ENCODE measurements around the gene CIRBP.

The CIRBP gene

DNA sequence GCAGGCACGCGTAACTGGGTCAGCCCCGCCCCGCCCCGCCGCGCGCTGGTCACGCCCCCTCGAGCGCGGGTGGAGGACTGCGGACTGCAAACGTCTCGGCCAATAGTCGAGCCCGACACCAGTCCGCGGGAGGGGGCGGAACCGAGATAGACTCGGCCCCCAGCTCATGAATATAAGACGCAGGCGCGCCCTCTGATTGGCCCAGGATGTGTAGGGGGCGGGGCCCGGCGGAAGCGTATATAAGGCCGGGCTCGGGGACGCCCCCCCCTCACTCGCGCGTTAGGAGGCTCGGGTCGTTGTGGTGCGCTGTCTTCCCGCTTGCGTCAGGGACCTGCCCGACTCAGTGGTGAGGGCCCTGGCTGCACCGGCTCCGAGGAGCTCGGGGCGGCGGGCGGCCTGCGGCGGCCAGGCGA is at the start of gene CIRBP:
Gene CIRBP (plus strand): TSS at position 268 of the 413 bp plus-strand sequence. CDS start 1,602 bp downstream, outside the sequence.
- peak; percentile 96 for DNase-seq

DNA sequence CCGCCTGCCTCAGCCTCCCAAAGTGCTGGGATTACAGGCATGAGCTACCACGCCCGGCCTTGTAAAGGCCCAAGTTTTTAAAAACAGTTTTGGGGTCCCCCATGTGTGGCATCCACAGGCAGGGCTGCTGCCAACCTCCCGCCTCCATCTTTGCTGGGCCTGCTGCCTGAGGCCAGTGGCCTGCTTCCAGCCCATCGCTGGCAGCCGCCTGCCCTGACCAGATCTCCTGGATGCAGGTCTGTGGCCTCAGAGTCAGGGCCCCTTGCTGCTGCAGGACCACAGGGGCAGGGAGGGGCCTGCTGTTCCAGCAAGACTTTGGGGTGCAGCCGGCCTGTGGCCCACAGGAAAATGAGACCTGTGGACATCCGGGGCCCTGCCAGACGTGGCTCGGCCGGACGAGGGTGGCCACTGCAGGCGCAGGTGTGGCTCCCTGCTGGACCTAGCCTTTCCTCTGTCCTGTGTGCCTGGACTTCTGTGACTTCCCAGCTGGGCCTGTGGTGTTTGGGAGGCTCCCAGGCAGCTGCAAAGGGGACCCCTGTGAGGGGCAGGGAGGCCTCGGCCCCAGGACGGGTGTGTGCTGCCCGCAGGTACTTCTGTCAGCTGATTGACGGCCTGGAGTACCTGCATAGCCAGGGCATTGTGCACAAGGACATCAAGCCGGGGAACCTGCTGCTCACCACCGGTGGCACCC is 49.2 kb upstream of the CIRBP start:
- no peak for DNase-seq

DNA sequence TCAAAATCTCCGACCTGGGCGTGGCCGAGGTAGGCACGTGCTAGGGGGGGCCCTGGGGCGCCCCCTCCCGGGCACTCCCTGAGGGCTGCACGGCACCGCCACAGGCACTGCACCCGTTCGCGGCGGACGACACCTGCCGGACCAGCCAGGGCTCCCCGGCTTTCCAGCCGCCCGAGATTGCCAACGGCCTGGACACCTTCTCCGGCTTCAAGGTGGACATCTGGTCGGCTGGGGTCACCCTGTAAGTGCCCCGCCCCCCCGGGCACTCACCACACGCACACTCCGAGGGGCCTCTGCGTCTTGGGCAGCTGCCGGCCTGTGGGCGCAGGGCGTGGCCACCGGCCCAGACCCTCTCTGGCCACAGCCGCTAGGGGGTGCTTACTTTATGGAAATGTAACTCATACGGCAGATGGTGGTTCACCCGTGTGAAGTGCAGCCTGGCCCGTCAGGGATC is 48.6 kb upstream of the CIRBP start:
- no peak for DNase-seq

DNA sequence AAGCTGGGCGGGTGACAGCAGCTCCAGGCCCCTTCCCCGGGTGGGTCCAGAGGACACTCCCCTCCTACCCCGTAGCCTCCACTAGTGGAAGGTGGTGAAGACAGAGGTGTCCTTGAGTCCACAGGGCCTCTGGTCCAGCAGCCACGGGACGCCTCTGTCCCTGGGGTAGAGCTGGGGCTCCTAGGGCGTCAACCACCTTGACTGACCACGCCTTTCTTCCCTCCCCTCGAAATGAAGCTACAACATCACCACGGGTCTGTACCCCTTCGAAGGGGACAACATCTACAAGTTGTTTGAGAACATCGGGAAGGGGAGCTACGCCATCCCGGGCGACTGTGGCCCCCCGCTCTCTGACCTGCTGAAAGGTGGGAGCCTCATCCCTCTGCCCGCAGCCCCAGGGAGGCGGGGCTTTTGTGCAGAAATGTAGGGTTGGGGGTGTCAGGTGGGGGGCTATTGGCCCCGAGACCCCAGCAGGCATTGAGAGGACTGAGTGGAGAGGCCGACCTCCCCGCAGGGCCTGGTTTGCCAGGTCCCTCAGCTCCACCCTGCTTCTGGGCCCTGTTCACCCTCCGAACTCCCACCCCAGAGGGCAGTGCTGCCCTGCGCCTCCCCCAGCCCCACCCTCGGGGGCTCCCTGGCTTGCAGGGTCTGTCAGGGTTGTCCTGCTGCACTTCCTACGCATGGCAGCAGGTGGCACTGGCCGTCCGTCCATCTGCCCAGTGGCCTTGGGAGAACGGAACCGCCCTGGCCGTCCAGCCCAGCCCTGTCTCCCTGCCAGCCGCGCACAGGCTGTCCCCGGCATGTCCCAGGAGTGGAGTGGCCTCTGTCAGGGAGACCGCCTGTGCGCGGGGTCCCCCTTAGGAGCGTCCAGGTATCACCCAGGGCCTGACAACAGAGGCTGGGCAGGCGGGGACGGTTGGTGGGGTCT is 47.9 kb upstream of the CIRBP start:
- DNase-seq: no peak

DNA sequence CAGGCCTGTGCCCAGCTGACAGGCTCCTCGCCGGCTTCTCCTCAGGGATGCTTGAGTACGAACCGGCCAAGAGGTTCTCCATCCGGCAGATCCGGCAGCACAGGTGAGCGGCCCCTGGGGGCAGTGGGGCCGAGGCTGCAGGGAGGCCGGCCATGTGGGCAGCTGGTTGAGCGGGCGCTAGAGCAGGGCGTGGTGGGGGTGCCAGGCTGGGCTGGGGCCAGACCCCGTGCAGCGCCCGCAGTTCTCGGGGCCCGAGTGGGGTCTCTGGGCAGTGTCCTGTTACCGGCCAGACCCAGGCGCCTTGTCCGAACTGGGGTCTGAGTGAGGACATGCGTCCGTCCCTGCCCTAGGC is 47.3 kb upstream of the CIRBP start:
- DNase-seq: no peak

DNA sequence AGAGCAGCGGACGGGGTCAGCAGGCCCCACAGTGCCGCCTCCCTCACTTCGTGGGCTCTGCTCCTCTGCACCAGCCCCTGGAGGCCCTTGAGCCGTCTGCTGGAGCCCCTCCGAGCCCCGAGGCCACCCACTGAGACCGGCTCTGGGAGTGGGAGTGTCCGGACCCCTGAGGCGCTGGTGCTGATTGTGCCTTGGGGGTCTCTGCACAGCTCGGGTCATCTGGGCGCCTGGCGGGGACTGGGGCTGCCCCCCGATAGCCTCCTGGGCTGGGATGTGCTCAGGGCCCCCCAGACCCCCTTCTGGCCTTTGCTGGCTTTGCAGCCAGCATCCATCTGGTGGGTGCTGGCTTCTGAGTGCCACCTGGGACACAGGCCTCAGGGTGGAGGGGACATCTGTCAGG is 46.7 kb upstream of the CIRBP start:
- no peak for DNase-seq

DNA sequence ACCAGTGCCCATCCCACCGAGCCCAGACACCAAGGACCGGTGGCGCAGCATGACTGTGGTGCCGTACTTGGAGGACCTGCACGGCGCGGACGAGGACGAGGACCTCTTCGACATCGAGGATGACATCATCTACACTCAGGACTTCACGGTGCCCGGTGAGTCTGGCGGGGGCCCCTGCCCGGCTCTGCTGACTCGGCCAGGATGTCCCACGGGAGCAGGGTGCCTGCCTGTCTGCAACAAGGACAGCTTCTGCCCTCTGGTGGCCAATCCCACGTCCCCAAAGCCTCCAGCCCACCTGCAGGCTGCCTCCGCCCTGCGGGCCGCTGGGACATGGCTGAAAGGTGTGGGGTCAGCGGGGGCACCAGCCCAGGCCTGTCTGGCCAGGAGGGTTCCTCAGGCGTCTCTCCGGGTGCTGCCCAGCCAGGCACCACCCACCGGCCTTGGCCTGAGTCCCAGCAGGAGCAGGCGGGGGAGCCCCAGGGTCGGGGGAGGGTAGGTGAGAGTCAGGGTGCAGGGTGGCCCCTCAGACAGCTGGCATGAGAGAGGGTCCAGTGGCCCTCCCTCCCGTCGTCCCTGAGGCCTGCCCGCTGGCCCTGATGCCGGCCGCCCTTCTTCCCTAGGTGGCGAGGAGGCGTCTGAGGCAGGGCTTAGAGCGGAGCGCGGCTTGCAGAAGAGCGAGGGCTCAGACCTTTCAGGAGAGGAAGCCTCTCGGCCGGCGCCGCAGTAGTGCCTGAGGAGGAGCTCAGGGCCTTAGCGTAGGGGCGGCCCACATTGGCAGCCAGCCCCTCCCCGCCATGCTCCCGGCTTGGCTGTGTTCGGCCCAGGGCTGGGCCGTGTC is 45.9 kb upstream of the CIRBP start:
- no peak for DNase-seq

DNA sequence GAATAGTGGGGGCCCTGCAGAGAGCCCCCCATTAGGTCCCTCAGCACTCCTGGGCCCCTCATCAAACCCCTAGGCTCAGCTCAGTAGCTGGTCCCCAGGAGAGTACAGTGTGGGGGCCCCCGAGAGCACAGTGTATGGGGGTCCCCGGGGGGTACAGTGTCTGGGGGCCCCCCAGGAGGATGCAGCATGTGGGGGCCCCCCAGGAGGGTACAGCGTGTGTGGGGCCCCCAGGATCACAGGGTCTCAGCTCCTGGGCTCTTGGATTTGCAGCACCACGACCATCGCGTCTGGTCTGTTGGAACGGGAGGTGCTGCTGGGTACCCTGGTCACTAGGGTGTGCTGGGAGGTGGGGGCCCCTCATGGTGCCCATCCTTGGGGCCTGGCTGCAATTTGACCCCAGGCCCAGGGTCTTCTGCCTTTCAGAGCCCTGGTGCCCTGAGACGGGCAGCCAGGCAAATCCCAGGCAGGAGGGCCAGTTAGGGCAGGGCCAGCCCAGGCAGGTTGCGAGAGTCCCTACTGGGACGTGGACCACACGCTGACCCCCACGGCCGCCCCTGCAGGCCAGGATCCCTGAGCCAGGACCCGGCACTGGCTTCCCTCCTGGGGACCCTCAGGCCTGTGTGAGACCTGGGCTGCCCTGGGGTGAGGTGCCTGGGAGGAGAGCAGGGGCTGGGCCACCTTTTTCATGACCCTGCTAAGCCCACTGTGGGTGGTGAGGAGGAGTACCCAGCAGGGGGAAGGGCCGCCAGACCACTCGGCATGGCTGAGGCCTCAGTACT is 44.9 kb upstream of the CIRBP start:
- DNase-seq: no peak

DNA sequence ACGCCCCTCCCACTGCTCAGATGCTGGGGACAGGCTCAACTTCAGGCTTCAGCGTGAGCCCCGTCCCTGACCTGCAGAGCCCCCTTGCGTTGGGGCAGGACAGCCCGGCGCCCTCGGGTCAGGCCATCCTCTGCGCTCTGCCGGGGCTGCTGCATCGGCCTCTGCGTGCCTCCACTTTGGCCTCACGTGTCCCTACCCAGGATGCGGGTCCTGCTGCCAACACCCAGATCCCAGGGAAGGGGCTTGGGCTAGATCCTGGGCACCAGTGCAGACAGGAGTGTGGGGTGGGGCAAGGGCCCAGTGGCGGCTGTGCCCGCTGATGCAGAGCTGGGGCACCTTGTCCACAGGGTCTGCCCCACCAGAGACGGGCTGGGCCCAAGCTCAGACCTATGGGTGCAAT is 44.3 kb upstream of the CIRBP start:
- no peak for DNase-seq

DNA sequence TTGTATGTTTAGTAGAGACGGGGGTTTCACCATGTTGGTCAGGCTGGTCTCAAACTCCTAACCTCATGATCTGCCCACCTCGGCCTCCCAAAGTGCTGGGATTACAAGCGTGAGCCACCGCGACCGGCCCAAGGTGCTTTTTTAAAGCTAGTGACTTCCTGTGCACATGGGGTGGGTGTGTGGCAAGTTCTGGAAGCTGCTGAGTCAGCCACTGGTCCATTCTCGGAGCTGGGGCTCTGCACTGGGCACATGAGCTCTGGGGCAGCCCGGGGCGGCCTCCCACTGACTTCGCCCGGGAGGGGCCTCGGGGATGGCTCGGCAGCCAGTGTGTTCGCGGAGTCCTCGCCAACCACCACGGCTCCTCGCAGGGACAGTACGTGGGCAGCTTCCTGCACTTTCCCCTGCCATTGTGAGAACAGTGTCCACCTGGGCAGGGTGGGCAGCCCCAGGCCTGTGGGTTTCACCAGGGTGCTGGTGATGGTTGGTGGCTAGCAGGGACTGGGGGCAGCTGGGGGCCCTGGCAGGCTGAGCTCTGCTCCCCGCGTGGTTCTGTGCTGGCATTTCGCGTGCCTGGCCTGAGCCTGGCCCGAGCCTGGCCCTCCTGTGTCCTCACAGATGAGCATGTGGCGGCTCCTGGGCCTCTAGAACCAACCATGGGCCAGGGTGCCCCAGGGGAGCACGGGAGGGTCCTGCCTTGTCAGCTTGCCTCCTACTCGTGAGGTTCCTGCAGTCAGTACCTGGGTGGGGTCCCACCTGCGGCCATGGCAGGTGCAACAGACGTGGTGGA is 43.5 kb upstream of the CIRBP start:
- DNase-seq: no peak

DNA sequence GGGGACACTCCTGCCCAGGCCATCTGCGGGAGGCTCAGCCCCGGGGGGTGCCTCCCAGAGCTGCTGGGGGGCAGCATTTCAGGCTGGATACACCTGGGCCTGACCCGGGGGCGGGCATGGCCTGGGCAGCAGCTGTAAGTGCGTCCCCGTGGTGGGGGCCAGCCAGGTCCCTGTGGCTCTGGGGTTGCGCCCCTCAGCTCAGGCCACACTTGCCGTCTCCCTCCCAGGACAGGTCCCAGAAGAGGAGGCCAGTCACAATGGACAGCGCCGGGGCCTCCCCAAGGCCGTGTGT is 43.0 kb upstream of the CIRBP start:
- DNase-seq: no peak

DNA sequence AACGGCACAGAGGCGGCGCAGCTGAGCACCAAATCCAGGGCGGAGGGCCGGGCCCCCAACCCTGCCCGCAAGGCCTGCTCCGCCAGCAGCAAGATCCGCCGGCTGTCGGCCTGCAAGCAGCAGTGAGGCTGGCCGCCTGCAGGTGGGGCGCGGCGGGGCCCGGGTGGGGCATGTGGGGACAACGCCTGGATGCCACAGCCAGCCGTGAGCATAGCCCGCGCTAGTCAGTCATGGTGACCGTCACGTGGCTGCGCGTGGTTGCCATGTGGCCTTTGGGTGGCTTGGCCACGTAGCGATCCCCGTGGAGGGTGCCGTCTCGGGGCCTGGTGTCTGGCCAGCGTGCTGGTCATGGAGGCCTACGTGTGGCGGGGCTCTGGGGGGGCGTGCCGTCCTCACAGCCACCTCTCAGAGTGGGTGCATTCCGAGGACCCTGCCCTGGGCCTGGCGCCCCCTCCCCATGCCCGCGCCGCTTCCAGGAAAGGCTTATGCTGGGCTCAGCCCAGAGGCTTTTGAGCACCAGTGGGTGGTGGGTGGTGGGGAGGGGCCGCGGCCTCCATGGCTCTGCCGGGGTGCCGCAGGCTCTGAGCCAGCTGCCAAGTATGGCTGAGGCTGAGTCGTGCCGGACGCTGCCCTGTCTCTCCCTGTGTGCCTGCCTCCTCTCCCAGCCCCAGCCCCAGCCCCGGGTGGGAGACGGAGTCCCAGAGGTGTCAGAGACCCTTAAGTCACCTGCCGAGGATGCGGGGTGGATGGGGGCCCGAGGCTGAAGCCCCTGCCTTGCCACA is 42.4 kb upstream of the CIRBP start:
- DNase-seq: no peak

DNA sequence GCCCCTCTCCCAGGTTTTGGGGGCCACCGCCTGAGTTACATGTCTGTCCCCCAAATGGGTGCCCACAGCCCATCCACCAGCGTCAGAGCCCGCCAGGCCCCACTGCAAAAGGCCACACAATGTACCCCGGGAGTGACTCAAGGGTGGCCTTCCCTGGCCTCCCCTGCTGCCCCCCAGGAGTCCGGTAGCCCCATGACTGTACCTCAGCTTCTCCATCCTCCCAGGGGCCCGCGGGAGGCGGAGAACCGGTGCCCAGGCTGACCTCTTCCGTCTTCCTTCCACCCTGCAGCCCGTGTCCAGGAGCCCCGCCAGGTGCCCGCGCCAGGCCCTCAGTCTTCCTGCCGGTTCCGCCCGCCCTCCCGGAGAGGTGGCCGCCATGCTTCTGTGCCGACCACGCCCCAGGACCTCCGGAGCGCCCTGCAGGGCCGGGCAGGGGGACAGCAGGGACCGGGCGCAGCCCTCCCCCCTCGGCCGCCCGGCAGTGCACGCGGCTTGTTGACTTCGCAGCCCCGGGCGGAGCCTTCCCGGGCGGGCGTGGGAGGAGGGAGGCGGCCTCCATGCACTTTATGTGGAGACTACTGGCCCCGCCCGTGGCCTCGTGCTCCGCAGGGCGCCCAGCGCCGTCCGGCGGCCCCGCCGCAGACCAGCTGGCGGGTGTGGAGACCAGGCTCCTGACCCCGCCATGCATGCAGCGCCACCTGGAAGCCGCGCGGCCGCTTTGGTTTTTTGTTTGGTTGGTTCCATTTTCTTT is 41.7 kb upstream of the CIRBP start:
- DNase-seq: no peak

DNA sequence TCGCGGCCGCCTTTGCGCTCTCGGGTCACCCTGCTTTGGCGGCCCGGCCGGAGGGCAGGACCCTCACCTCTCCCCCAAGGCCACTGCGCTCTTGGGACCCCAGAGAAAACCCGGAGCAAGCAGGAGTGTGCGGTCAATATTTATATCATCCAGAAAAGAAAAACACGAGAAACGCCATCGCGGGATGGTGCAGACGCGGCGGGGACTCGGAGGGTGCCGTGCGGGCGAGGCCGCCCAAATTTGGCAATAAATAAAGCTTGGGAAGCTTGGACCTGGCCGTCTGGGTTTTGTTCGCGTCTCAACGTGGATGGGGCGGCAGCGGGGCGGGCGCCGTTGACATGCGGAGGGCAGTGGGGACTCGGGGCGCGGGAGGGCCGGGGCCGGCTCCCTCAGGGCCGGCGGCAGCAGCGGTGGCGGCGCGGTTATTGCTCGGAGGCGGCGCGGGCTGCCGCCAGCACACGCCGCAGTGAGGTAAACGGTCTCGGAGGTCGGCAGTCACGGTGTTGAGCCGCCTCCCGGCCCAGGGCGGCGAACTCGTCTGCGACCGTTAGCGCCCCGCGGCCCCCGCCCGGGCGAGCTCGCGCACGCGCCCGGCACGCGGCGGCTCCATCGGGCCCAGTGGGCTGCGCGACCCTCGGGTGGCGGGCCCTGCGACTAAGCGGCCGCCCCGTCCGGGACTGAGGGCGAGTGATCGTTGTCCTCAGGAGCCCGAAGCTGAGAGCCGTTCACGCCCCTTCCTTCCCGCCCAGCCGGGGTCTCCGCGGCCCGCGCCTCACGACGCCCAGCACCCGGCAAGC is 40.8 kb upstream of the CIRBP start:
- no peak for DNase-seq

DNA sequence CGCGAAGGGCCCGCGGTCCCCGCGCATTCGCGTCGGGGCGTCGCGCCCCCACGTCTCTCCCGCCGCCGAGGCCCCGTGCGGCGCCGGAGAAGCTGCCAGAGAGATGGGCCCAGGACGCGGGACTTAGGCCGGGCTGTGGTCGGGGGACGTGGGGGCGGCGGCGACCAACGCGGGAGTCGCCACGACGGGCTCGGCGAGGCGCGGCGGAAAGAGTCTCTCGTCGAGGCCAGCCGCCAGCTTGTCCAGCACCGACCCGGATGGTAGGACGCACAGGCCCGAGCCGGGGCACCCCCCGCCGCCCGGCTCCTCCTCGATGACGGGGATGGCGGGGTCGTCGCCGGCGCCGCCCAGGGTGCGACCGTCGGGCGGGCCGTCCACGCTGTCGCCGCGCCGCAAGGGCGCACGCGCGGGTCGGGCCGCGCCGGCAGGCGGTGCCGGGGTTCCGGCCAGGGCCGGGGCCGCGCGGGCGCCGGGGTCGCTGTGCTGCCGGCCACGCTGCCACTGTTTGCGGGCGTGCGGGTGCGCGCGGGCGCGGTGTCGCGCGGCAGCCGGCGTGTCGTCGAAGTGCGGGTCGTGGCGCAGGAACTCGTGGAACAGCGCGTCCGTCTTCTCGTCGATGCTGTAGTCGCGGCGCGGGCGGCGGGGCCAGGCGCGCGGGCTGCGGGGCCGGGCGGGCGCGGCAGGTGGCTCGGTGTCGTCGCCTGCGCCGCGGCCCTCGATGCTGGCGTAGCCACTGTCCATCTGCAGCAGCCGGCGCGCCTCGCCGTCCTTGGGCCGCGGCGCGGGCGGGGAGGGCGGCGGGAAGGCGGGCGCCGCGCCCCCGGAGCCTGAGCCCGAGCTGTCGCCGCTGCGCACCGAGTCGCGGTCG is 39.8 kb upstream of the CIRBP start:
- no peak for DNase-seq

DNA sequence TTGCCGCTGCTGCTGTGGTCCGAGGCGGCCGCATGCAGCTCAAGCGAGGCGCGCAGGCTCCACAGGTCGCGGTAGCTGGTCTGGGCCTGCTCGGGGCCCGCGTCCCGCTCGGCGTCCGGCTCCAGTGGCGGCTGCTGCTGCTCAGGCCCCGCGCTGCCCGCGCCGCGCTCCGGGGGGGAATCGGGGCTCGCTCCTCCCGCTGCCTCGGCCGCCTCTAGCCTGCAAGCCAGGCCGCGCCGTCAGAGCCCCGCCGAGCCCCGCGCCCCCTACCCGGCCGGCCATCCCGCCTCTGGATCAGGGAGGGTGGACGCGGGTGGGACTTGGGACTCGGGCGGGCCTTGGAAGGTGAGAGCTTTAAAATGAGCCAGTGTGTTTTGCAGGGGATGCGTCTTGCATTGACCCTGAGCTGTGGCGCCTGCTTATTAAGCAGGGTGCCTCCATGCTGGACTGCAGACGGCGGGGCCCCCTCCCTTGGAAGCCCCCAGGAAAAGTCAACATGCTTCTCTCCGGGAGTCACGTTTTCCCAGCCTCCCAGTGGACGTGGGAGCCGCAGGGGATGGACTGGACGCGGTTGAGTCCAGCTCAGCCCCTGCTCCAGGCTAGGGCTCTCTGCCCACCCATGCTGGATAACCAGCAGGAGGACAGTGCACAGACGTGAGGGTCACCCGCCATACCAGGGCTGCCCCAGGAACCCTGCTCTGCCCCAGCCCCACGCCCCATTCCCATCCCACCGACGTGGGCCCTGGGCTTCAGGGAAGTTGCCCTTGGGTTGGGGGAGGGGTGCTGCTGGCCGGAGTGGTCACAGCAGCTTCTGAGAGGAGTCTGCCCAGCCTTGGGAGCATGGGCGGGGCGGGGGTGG is 39.0 kb upstream of the CIRBP start:
- no peak for DNase-seq

DNA sequence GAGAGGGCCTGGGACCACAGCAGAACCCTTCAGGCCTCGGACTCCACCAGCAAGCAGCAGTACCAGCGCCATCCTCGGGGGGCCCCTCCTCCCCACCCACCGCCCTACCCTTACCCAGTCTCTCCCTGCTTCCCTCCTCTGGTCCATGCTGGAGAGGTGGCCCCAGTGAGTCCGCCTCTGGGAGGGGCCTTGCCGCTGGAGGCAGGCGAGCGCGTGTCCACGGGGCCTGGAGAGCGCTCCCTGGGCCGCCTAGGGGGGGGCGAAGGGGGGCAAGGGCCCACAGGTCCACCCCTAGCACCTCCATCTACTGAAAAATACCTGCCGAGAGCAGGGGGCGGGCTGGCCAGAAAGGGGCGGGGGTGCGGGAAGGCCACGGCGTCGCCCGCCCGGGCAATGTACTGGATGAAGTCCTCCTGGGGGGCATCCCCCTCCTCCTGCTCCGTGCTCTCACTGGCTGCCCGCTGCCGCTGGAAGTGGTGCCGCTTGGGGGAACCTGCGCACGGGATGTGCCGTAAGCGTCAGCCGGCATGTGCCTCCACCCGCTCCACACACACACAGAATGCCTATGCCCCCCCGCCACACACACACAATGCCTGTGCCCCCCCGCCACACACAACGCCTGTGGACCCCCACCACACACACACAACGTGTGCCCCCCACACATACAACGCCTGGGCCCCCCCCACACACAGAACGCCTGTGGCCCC is 38.2 kb upstream of the CIRBP start:
- DNase-seq: no peak
